GM12874 (cell line): ENCODE measurements around the gene SMYD5.

Experiments used
- CTCF ChIP-seq: IDR thresholded peaks from 2 replicates; pipeline ENCODE4 v1.5.1; 2011; ENCODE audit warnings: low read depth, mild to moderate bottlenecking, control low read depth, low read length, moderate library complexity; ENCODE audit not compliant: insufficient read depth

SMYD5 gene

GRCh38 chr2:73214120-73215035 is at the start of gene SMYD5:
Gene SMYD5 (plus strand): TSS chr2:73214245. CDS start chr2:73214267, 22 bp downstream.
- no peak for TF ChIP-seq CTCF

- no peak for TF ChIP-seq CTCF
These were observed 41.1 kb upstream of the SMYD5 start for GRCh38 chr2:73172963-73173362.

- TF ChIP-seq CTCF: no peak
These were observed 40.3 kb upstream of the SMYD5 start for GRCh38 chr2:73173781-73174180.

GRCh38 chr2:73174244-73174643 is 39.8 kb upstream of the SMYD5 start:
- no peak for TF ChIP-seq CTCF

- no peak for TF ChIP-seq CTCF
These were observed 38.9 kb upstream of the SMYD5 start for GRCh38 chr2:73174941-73175662.

- no peak for TF ChIP-seq CTCF
These were observed 38.3 kb upstream of the SMYD5 start for GRCh38 chr2:73175663-73176204.

GRCh38 chr2:73176205-73176880 is 37.7 kb upstream of the SMYD5 start:
- no peak for TF ChIP-seq CTCF
